ENCODE measurements around the gene TK1.

TK1 gene

DNA sequence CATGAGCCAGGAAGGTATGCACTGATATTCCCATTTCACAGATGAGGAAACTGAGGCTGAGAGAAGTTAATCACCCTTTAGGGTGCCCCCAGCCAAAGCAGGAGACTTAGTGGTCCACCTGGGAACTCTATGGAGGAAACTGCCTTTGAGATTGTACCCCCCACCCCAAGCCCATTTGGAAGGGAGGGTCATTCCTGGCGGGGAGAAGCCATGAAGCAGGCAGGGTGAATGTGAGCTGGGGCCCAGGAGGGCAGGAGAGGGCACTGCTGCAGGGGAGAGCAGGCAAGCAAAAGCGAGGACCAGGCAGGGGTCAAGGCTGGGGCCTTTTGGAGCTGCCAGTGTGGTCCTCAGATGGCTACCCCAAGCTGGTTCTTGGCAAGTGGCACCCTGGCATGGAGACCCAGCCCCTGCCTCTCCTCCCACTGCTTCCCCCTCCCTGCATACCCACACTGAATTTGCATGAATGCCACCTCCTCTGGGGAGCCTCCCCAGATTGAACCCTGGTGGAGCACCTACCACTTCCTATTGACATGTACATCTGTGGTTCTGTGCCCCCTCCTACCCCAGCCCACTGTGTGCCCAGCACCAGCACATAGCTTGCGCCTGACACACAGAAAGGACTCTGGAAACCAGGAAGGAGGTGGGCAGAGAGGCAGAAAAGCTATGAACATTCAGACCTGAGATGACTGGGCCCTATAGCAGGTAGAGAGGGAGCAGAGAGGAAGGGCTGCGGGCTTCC lies 57.3 kb downstream of the TK1 start:
- TF ChIP-seq EGR1 (IDR thresholded peaks at IDR 0.05), result no peak
- TF ChIP-seq, protein P1, sequence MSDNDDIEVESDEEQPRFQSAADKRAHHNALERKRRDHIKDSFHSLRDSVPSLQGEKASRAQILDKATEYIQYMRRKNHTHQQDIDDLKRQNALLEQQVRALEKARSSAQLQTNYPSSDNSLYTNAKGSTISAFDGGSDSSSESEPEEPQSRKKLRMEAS (IDR thresholded peaks at IDR 0.05), result no peak
- TF ChIP-seq, protein P2, sequence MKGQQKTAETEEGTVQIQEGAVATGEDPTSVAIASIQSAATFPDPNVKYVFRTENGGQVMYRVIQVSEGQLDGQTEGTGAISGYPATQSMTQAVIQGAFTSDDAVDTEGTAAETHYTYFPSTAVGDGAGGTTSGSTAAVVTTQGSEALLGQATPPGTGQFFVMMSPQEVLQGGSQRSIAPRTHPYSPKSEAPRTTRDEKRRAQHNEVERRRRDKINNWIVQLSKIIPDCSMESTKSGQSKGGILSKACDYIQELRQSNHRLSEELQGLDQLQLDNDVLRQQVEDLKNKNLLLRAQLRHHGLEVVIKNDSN (IDR thresholded peaks at IDR 0.05), result no peak
- TF ChIP-seq ZBTB7A (IDR thresholded peaks at IDR 0.05; ENCODE audit: low read depth), result no peak
- no peak for TF ChIP-seq TEAD4 (IDR thresholded peaks at IDR 0.05)

DNA sequence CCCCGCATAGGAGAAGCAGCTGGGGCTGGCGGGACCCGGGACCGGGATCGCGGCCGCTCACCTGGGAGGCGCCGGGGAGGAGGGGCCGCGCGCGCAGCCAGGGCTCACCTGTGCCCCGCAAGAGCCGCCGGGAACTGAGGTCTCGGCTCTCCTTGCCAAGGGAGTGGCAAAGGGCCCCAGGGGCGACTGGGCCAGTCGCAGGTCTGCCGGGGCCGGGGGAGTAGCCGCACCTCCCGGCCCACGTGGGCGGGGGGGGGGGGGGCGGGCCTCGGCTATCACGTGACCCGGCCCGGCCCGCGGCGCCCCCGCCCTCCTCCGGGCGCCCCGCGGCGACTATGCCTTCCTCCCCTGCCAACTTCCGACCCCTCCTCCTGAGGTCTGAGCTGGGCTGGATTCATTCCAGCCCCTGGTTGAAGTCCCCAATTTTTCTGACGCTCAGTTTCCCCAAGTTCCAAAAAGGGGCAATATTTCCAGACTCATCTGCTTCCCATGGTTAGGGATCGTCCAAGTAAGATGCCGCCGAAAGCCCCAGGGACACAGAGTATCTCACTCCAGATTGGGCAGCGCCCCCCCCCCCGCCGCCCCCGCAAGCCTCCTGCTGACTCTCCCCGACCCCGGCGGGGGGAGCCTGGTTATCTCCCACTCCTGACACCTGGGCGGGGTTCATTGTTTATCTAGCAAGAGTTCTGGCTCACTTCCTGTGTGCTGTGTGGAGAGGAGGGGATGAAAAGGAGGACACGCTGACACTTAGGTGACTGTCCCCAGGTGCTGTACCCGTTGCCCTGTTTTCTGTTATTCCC lies 58.1 kb downstream of the TK1 start, which contains the start of gene TMC6:
Gene TMC6, minus strand, starts transcription at position 205 of the 800 bp plus-strand sequence. CDS start 1,923 bp downstream, outside the sequence.
- TF ChIP-seq ZBTB7A (IDR thresholded peaks at IDR 0.05; ENCODE audit: low read depth) (peak; percentile 65), EGR1 (IDR thresholded peaks at IDR 0.05) (peak; percentile 85), TAF1 (IDR thresholded peaks at IDR 0.05; ENCODE audit: low read depth) (peak; percentile 57), YY1 (IDR thresholded peaks at IDR 0.05; ENCODE audit: low read depth) (0 out of 2 replicates have a peak, but pooled peaks have one; percentile 34), RAD21 (IDR thresholded peaks at IDR 0.05; ENCODE audit: low read depth) (no peak), CREB1 (IDR thresholded peaks at IDR 0.05; ENCODE audit: low read depth) (no peak), CEBPB (IDR thresholded peaks at IDR 0.05) (no peak), TCF12 (IDR thresholded peaks at IDR 0.05; ENCODE audit: low read depth) (no peak), TEAD4 (IDR thresholded peaks at IDR 0.05) (no peak), EP300 (IDR thresholded peaks at IDR 0.05; ENCODE audit: borderline replicate concordance) (peak; percentile 1; the same call in 1 of the 2 replicates), NFIC (IDR thresholded peaks at IDR 0.05) (peak; percentile 35)
- TF ChIP-seq, protein P3, sequence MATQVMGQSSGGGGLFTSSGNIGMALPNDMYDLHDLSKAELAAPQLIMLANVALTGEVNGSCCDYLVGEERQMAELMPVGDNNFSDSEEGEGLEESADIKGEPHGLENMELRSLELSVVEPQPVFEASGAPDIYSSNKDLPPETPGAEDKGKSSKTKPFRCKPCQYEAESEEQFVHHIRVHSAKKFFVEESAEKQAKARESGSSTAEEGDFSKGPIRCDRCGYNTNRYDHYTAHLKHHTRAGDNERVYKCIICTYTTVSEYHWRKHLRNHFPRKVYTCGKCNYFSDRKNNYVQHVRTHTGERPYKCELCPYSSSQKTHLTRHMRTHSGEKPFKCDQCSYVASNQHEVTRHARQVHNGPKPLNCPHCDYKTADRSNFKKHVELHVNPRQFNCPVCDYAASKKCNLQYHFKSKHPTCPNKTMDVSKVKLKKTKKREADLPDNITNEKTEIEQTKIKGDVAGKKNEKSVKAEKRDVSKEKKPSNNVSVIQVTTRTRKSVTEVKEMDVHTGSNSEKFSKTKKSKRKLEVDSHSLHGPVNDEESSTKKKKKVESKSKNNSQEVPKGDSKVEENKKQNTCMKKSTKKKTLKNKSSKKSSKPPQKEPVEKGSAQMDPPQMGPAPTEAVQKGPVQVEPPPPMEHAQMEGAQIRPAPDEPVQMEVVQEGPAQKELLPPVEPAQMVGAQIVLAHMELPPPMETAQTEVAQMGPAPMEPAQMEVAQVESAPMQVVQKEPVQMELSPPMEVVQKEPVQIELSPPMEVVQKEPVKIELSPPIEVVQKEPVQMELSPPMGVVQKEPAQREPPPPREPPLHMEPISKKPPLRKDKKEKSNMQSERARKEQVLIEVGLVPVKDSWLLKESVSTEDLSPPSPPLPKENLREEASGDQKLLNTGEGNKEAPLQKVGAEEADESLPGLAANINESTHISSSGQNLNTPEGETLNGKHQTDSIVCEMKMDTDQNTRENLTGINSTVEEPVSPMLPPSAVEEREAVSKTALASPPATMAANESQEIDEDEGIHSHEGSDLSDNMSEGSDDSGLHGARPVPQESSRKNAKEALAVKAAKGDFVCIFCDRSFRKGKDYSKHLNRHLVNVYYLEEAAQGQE (IDR thresholded peaks at IDR 0.05; ENCODE audit: low read depth), result no peak
- TF ChIP-seq, protein P2 (IDR thresholded peaks at IDR 0.05), result peak; percentile 89
- TF ChIP-seq, protein P1 (IDR thresholded peaks at IDR 0.05), result peak; percentile 43

DNA sequence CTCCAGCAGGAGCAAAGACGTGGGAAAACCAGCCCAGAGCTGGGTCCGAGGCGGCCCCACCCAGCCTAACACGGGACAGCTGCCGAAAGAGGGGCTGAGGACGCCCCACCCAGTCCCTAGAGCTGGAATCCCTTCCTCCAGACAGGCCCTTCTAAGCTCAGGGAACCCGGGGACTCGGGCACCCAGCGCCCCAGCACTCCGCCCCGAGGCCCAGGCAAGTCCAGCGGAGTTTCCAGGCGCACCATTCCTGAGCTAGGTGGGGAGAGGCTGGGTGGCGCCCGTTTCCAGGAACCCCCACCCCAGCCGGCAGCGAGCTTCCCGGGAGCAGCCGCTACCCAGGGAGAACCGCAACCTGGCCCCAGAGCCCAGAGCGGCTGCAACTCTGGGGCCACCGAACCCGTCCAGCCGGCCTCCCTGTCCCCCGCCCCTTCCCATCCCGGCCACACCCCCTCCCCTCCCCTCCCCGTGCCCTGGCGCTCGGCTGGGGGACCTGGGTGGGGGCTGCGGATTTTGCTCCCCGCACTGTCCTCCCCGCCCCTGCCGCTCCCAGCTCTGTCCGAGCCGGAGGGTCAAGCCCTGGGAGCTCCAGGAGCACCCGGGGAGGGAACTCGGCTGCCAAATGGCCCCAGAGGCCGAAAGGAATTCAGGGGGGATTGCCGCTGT lies 58.8 kb downstream of the TK1 start:
- TF ChIP-seq TCF12 (IDR thresholded peaks at IDR 0.05; ENCODE audit: low read depth), result 0 out of 2 replicates have a peak, but pooled peaks have one; percentile 8
- TF ChIP-seq ZBTB7A (IDR thresholded peaks at IDR 0.05; ENCODE audit: low read depth), result peak; percentile 39
- TF ChIP-seq NFIC (IDR thresholded peaks at IDR 0.05), result no peak

DNA sequence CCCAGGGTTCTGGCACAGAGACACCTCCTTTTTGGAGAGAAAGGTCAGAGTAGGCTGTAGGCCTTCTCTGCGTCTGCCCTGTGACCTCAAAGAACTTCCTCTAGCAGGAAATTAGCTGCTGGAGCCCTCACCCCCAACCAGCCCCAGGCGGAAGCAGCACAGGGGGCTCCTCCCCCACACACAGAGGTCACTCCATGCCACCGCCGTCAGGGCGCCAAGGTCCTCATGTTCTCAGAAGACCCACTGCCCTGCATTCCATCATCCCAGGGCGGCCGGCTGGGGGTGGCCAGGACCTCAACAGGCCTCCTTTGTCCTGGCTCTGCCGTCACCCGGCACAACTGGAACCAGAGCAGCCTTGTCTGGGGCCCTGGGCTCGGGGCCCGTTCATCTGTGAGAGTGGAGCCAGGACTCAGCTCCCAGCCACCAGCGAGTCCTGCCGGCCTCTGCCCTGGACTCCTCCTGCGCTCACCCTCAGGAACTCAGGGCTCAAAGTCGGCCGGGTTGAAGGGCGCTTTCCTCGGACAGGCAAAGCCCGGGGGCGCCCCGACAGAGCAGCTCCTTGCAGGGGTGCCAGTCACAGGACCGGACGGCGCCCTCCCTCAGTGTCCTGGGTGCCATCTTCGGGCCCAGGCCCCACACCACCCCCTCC lies 59.5 kb downstream of the TK1 start:
- TF ChIP-seq ZBTB7A (IDR thresholded peaks at IDR 0.05; ENCODE audit: low read depth), result peak; percentile 0; the same call in 1 of the 2 replicates
- no peak for TF ChIP-seq RAD21 (IDR thresholded peaks at IDR 0.05; ENCODE audit: low read depth)

DNA sequence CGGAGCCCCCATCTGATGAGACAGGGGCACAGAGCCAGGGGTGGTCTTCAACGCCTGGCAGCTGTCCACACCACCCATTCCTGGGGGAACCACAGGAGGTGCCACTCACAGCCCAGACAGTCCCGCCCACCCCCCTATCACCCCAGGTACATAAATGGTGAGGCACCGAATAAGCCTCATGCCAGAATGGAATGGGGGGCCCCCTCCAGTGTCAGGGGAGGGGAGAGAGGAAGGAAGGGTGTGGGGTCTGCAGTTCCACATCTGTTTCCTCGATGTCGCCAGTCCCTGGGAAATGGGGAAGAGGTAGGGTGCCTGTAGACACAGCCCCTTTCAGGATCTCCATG lies 60.0 kb downstream of the TK1 start:
- TF ChIP-seq, protein P1 (IDR thresholded peaks at IDR 0.05), result no peak
- no peak for TF ChIP-seq TEAD4 (IDR thresholded peaks at IDR 0.05)
- TF ChIP-seq YY1 (IDR thresholded peaks at IDR 0.05; ENCODE audit: low read depth), result no peak
- TF ChIP-seq, protein P3 (IDR thresholded peaks at IDR 0.05; ENCODE audit: low read depth), result no peak
- TF ChIP-seq EP300 (IDR thresholded peaks at IDR 0.05; ENCODE audit: borderline replicate concordance), result no peak
- TF ChIP-seq CREB1 (IDR thresholded peaks at IDR 0.05; ENCODE audit: low read depth), result no peak
- no peak for TF ChIP-seq NFIC (IDR thresholded peaks at IDR 0.05)
- TF ChIP-seq, protein P2 (IDR thresholded peaks at IDR 0.05), result no peak
- no peak for TF ChIP-seq TCF12 (IDR thresholded peaks at IDR 0.05; ENCODE audit: low read depth)
- no peak for TF ChIP-seq CEBPB (IDR thresholded peaks at IDR 0.05)
- no peak for TF ChIP-seq TAF1 (IDR thresholded peaks at IDR 0.05; ENCODE audit: low read depth)

Measured in Ishikawa (cell line).